ENCODE measurements around the gene MRPL4. TPM values are rescaled to one million over a fixed set of nuclear protein-coding genes. Genes with fewer than 3 reads are reported as not detected.
"Not testable (repeated sequence)": the region's sequence is repeated elsewhere in the genome, so short reads cannot be mapped to it uniquely, and the experiment has no call there.

The MRPL4 gene
- total RNA-seq, 2 donors from 2014 or later, result 26.2 to 28.2 TPM

GRCh38 chr19:10227026-10227971 is 24.7 kb upstream of the MRPL4 start:
- intact Hi-C loops (cut with DNase I), result no loop called here
- DNase-seq (ENCODE audit: low spot score), result no peak

DNA sequence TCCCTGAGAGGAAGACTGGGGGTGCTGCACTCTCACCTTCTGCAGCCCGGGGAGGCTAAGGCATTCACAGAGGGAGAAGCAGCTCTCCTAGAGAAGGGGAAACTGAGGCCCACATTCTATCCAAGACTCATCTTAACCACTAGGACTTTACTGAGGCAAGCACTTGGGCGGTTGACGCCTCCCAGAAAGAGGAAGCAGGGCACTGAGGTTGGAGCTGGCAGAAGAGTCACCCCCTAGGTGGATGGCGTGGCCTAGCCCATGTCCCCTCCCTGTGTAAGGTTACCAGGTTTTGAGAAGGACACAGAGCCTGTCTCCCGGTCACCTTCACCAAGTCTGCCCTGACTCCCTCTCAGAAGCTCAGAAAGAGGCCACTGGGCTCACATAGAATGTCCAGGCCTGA is 23.6 kb upstream of the MRPL4 start:
- DNase-seq (ENCODE audit: low spot score), result no peak
- intact Hi-C loops (cut with DNase I), result no loop called here

DNA sequence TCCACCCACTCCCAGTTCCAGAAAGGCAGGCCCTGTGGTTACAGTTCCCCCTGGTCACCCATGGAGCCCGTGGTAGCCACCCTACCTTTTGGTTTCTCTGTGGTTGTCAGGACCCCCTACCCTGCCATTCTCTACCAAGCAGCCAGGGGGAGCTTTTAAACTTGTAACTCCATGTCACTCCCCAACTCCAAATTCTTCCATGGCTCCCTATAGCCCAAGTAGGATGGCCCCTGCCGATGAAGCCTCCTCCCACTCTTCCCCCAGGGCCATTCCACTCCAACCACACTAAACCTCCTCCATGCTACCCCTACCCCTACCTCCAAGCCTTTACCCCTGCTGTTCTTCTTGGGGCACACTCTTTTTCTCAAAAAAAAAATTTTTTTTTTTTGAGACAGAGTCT is 23.1 kb upstream of the MRPL4 start:
- intact Hi-C loops (cut with DNase I), result no loop called here
- no peak for DNase-seq (ENCODE audit: low spot score)

DNA sequence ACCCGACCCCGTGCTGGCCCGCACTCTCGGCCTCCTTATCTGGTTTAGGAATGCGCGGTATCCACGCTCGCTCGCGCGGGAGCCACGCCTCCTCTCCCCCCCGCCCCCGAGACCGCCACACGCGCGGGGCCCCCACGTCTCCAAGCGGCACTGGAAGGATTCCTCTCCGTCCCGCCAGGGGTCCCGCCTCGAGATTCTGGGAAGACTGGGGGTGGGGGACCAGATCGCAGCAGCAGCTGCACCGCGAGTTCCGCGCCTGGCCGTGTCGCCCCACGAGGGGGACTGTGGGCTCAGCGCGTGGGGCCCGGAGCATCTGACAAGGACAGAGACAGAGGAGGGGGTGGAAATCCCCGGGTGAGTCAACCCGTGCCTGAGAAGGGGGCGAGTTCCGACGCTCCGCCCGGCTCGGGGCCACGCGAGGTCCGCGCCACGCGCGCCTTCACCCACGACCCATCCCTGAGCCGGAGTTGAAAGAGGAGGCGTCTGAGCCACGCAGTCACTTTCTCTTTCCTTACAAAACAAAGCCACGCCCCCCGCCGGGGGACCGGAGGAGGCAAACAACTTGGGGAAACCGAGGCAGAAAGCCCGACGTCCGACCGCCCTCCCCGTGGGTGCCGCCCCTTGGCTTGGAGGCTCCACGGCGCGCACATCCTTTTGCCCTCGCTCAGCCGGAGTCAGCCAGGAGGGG is 21.7 kb upstream of the MRPL4 start:
- peak; percentile 87 for DNase-seq (ENCODE audit: low spot score)

GRCh38 chr19:10230861-10231611 is 21.0 kb upstream of the MRPL4 start, which contains the start of gene S1PR2:
Gene S1PR2, minus strand, starts transcription at chr19:10231331. Its CDS starts 6,426 bp downstream, at chr19:10224905.
- intact Hi-C loops (cut with DNase I), result loop anchor here in 1 of 2 donors (2.0 to 5.0 kb wide), 2 partner anchors 39 to 312 kb away; partner anchors contain the start of gene DNMT1
- DNase-seq (ENCODE audit: low spot score), result peak; percentile 93

More for the DNA sequence above, 21.7 kb upstream of the MRPL4 start:
- intact Hi-C loops (cut with DNase I), result loop anchor here in 1 of 2 donors (2.0 to 5.0 kb wide), 2 partner anchors 38 to 312 kb away; partner anchors contain the start of gene DNMT1

DNA sequence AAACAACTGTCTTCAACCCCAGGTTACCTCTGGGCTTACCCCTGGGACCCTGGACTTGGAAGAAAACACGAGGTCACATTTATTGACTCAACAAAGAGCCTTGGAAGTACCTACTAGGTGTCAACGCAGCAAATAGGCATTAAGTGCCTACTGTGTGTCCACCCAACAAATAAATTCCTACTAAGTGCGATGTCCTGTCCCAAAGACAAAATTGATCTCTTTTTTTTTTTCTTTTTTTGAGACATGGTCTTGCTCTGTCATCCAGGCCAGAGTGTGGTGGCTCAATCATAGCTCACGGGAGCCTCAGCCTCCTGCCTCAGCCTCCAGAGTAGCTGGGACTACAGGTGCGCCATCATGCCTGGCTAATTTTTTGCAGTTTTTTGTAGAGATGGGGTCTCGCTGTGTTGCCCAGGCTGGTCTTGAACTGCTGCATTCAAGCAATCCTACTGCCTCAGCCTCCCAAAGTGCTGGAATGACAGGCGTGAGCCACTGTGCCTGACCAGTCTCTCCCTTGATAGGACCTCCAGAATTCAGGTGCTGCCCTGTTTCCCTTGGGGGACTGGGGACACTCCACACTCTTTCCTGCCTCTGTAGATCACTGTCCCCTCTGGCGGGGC is 20.3 kb upstream of the MRPL4 start:
- no peak for DNase-seq (ENCODE audit: low spot score)
- intact Hi-C loops (cut with DNase I), result loop anchor here in 1 of 2 donors (2.0 to 5.0 kb wide), 2 partner anchors 39 to 313 kb away; partner anchors contain the start of gene DNMT1

DNA sequence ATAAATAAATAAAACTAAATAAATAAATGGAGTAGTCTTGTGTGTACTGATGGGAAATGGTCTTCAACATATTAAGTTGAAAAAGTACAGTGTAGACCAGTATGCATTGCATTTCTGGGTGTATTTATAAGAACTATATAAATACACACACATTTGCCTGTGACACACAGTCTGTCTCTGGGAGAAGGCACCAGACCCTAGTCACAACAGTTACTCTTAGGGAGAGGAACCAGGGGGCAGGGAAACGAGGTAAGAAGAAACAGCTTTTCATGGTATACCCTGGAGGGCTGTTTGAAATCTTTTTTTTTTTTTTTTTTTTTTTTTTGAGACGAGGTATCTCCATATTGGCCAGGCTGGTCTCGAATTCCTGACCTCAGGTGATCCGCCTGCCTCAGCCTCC is 18.1 kb upstream of the MRPL4 start:
- intact Hi-C loops (cut with DNase I), result loop anchor here in 1 of 2 donors (5.0 kb wide), 1 partner anchor 42 kb away; the partner anchor contains the start of gene DNMT1
- DNase-seq (ENCODE audit: low spot score), result no peak

DNA sequence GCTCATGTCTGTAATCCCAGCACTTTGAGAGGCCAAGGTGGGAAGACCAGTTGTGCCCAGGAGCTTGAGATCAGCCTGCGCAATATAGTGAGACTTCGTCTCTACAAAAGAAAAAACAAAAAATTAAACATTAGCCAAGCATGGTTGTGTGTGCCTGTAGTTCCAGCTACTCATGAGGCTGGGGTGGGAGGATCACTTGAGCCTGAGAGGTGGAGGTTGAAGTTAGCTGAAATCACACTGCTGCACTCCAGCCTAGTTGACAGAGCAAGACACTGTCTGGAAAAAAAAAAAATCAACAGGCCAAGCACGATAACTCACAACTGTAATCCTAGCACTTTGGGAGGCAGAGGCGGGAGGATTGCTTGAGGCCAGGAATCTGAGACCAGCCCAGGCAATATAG is 17.0 kb upstream of the MRPL4 start:
- DNase-seq (ENCODE audit: low spot score), result no peak
- intact Hi-C loops (cut with DNase I), result no loop called here

- DNase-seq (ENCODE audit: low spot score); intact Hi-C loops (cut with DNase I): not testable (repeated sequence)
Measured at GRCh38 chr19:10235409-10235808, 16.6 kb upstream of the MRPL4 start.

- intact Hi-C loops (cut with DNase I), result no loop called here
- no peak for DNase-seq (ENCODE audit: low spot score)
Measured at GRCh38 chr19:10237702-10238101, 14.3 kb upstream of the MRPL4 start.

DNA sequence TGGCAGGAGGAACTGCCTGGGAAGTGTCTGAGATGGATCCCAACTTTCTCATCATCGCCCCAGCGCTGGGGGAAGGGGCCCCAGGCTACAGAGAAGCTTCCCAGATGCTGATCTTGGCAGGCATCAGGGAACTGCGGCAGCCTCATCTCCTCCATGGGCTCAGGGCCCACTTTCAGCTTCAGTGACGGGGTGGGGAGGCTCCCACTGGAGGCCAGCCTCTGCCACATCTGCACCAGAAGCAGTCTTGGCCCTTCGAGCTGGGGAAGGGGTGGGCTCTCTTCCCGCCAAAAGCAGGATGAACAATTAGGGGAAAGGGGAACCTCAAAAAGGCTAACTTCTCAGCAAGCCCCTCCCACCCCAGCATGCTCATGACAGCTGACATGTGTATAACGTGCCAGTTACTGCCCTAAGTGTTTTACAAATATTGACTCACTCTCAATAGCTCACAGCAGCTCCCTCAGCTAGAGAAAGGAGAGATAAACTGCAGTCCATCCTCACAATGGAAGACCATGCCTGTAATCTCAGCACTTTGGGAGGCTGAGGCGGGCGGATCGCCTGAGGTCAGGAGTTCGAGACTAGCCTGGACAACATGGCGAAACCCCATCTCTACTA is 13.7 kb upstream of the MRPL4 start:
- intact Hi-C loops (cut with DNase I), result no loop called here
- DNase-seq (ENCODE audit: low spot score), result no peak

DNA sequence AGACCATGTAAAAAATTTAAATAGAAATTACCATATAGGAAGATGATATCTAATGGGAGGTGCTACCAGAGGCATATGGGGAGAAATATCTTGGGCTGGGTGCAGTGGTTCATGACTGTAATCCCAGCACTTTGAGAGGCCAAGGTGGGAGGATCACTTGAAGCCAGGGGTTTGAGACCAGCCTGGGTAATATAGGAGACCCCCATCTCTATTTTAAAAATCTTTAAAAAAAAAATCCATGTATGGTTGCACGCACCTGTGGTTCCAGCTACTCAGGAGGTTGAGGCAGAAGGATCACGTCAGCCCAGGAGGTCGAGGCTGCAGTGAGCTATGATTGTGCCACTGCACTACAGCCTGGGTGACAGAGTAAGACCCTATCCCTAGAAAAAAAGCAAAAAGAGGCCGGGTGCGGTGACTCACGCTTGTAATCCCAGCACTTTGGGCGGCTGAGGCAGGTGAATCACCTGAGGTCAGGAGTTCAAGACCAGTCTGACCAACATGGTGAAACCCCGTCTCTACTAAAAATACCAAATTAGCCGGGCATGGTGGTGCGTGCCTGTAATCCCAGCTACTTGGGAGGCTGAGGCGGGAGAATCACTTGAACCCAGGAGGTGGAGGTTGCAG is 10.1 kb upstream of the MRPL4 start:
- intact Hi-C loops (cut with DNase I), result loop anchor here (10.0 kb wide), 1 partner anchor 127 kb away; the partner anchor contains the start of genes EIF3G (in 2 of the 2) and P2RY11 (in 2 of the 2)

DNA sequence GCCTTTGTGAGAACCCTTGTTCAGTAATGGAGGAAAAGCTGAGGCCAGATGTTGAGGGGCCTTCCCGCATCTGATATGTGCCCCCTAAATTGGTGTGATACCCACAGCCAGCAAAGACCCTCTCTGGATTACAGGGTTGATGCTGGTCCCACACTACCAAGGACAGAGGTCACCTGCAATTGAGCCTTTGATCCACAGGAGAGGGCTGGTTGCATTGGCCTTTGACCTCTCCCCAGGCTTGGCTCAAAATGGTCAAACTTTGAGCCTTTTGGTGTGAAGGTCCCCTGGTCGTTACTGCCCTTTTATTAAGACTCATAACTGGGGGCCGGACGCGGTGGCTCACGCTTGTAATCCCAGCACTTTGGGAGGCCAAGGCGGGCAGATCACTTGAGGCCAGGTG is 8.4 kb upstream of the MRPL4 start:
- DNase-seq (ENCODE audit: low spot score), result no peak
- intact Hi-C loops (cut with DNase I), result loop anchor here (10.0 kb wide), 1 partner anchor 129 kb away; the partner anchor contains the start of genes EIF3G (in 2 of the 2) and P2RY11 (in 2 of the 2)

More for the DNA sequence above, 10.1 kb upstream of the MRPL4 start:
- not testable (repeated sequence) for DNase-seq (ENCODE audit: low spot score)

- intact Hi-C loops (cut with DNase I), result loop anchor here (10.0 kb wide), 1 partner anchor 131 kb away; the partner anchor contains the start of genes EIF3G (in 2 of the 2) and P2RY11 (in 2 of the 2)
- DNase-seq (ENCODE audit: low spot score), result no peak
Measured at GRCh38 chr19:10245189-10245939, 6.7 kb upstream of the MRPL4 start.

DNA sequence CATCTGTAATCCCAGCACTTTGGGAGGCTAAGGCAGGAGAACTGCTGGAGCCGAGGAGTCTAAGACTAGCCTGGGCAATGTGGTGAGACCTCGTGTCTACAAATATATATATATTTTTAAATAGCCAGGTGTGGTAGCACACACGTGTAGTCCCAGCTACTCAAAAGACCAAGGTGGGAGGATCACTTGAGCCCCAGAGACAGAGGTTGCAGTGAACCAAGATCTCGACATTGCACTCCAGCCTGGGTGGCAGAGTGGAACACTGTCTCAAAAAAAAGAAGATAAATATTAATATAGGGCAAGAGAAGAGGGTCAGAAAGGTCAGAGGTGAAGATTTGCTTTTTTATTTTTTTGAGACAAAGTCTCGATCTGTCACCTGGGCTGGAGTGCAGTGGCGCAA is 5.5 kb upstream of the MRPL4 start:
- no peak for DNase-seq (ENCODE audit: low spot score)
- intact Hi-C loops (cut with DNase I), result loop anchor here (10.0 kb wide), 1 partner anchor 132 kb away; the partner anchor contains the start of genes EIF3G (in 2 of the 2) and P2RY11 (in 2 of the 2)

- no peak for DNase-seq (ENCODE audit: low spot score)
- intact Hi-C loops (cut with DNase I), result loop anchor here in 1 of 2 donors (10.0 kb wide), 1 partner anchor 318 kb away; the partner anchor contains the start of gene OLFM2
Measured at GRCh38 chr19:10252707-10253106, 693 bp downstream of the MRPL4 start.

GRCh38 chr19:10254244-10254643 is 2.2 kb downstream of the MRPL4 start:
- intact Hi-C loops (cut with DNase I), result loop anchor here in 1 of 2 donors (10.0 kb wide), 1 partner anchor 319 kb away; the partner anchor contains the start of gene OLFM2
- no peak for DNase-seq (ENCODE audit: low spot score)
